ENCODE data around the gene ALKBH3. TPM values are rescaled to one million over a fixed set of nuclear protein-coding genes. Genes with fewer than 3 reads are reported as not detected.

Gene ALKBH3
- total and polyA plus RNA-seq, 12 donors, result 19.7 to 45.3 (median 31.5) TPM

DNA sequence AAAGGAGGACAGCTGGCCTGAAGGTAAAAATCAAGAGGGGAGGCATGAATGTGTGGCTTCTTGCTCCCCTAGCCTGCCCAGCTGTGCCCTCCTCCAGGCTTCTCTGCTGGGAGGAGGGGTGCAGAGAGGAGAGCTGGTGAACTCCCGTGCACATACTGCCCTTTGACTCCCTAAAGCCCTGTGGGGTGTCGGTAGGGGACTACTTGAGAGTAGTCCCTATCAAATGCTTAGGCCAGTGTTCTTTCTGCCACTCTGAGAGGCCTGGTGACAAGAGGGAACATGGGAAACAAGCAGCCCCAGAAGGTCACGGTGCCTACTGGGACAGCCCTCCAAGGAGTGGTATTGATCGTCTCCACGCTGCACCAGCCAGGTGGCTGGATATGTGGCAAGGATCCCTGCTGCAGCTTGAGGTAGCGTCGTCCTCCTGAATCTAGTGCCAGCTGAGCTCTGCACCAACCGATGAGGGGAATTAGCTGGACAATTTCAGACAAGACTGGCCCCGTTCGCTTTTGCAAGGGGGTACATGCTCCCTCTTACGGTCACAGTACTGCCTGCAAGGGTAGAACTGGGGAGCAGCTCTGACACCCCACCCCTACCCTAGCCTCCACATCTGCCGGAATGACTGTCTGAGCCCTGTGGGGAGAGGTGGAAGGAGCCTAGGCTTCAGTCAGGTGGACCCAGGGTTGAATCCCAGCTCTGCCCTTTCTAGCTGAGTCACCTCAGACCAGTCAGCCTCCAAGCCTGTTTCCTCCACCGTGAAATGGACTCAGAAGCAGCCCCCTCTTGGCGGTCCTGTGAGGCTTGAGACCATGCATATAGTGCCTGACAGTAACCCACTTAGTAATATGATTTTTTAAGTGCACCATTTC lies 44.7 kb downstream of the ALKBH3 start:
- Histone ChIP-seq H3K27me3 (no peaks in the 10 kb centered on the region), H3K4me3 (no peak overlapping the region), H3K9me3 (replicated peaks in 1 of 3) (no peaks in the 10 kb centered on the region), H3K27ac (peak overlapping the region in 2 of 5 donors; percentile 92 to 93), H3K4me1 (replicated peaks in 1 of 2) (peaks cover 14 to 68% of the 10 kb centered on the region in 2 donors), H3K36me3 (replicated peaks in 1 of 2) (no peaks in the 10 kb centered on the region)
- TF ChIP-seq CTCF (IDR thresholded peaks at IDR 0.05), result no peak
- TF ChIP-seq POLR2A (IDR thresholded peaks at IDR 0.05), result no peak
- 75 to 88% (median 83%) methylated on average over 4 to 14 of the region's 14 CpGs for WGBS, 4 donors
- DNase-seq, result peak in 1 of 7 donors; percentile 52
- intact Hi-C loops (cut with DNase I), result no loop called here

DNA sequence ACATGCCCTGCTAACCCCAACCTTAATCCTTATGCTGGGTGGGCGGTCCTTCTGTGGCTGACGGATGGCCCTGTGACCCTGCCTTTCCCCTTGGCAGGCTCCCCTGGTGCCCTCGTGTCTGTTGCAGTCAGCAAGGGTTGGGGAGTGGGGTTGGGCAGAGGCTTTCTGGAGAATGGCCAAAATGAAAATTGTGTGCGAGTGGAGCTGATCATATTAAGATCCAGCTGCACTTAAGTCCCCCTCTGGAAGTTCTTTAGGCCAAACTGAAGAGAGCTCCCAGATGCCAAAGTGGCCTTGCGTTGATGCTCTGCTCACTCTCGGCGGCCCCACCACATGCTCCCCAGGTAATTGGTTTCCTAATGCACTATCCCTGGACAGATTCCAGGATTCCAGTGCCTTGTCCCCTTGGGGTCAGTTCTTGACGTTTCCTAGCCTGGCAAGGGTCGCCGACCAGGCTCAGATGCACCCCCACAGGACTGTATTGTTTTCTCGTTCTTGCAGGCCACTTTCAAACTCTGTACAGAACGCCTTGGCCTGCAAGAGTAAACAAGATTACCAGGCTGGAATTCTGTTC lies 45.4 kb downstream of the ALKBH3 start:
- DNase-seq, result peak in 1 of 7 donors; percentile 57
- TF ChIP-seq CTCF (IDR thresholded peaks at IDR 0.05), result no peak
- TF ChIP-seq POLR2A (IDR thresholded peaks at IDR 0.05), result no peak
- Histone ChIP-seq H3K36me3 (replicated peaks in 1 of 2) (no peaks in the 10 kb centered on the region), H3K9me3 (replicated peaks in 1 of 3) (no peaks in the 10 kb centered on the region), H3K4me3 (no peak overlapping the region), H3K27me3 (no peaks in the 10 kb centered on the region), H3K27ac (peak overlapping the region in 1 of 5 donors; percentile 92), H3K4me1 (replicated peaks in 1 of 2) (peaks cover 12 to 66% of the 10 kb centered on the region in 2 donors)
- 57 to 70% (median 60%) methylated on average over 11 to 12 of the region's 12 CpGs for WGBS, 4 donors
- intact Hi-C loops (cut with DNase I), result no loop called here

GRCh38 chr11:43927070-43927469 lies 46.4 kb downstream of the ALKBH3 start:
- Histone ChIP-seq H3K4me1 (replicated peaks in 1 of 2) (peaks cover 8 to 57% of the 10 kb centered on the region in 2 donors), H3K9me3 (replicated peaks in 1 of 3) (no peaks in the 10 kb centered on the region), H3K4me3 (no peak overlapping the region), H3K27me3 (no peaks in the 10 kb centered on the region), H3K27ac (no peak overlapping the region), H3K36me3 (replicated peaks in 1 of 2) (no peaks in the 10 kb centered on the region)
- TF ChIP-seq POLR2A (IDR thresholded peaks at IDR 0.05) (no peak), CTCF (IDR thresholded peaks at IDR 0.05) (no peak)
- WGBS, 4 donors, result 93 to 97% (median 95%) methylated on average over 2 of the region's 2 CpGs
- intact Hi-C loops (cut with DNase I), result no loop called here
- no peak for DNase-seq

GRCh38 chr11:43927925-43928707 lies 47.5 kb downstream of the ALKBH3 start:
- H3K36me3 ChIP-seq (replicated peaks in 1 of 2), result no peaks in the 10 kb centered on the region
- no peak overlapping the region for H3K4me3 ChIP-seq
- H3K27ac ChIP-seq, result no peak overlapping the region
- H3K9me3 ChIP-seq (replicated peaks in 1 of 3), result no peaks in the 10 kb centered on the region
- intact Hi-C loops (cut with DNase I), result no loop called here
- H3K27me3 ChIP-seq, result no peaks in the 10 kb centered on the region
- WGBS, 4 donors, result 60 to 82% (median 64%) methylated on average over 8 to 13 of the region's 13 CpGs
- no peak for TF ChIP-seq CTCF (IDR thresholded peaks at IDR 0.05)
- no peak for TF ChIP-seq POLR2A (IDR thresholded peaks at IDR 0.05)
- DNase-seq, result peak in 6 of 7 donors; percentile 48 to 82 (median 70)
- peaks cover 8 to 47% of the 10 kb centered on the region in 2 donors for H3K4me1 ChIP-seq (replicated peaks in 1 of 2)
